Activated naive CD4-positive, alpha-beta T cell treated with anti-CD3 and anti-CD28 coated beads for 36 hours (primary cell): Measurements from ENCODE around the gene SEPTIN12. TPM values are rescaled to one million over a fixed set of nuclear protein-coding genes. Genes with fewer than 3 reads are reported as not detected.

Experiments used
- CTCF ChIA-PET: fragments of 350-600 bp; sonication (Branson Sonifier 250); formaldehyde crosslinking; loops from one replicate; lab custom pipeline; 2021; ENCODE audit warnings: antibody characterized with exemption; lab: Charles Lee
- DNase-seq: peaks from one replicate; pipeline ENCODE4 v3.0.0-alpha.2; 2020
- H3K27ac Mint-ChIP-seq: one replicate; pipeline ENCODE4 v1.8.0; 2021; ENCODE audit warnings: mild to moderate bottlenecking, mixed read lengths
- H3K27me3 Mint-ChIP-seq: one replicate; pipeline ENCODE4 v1.8.0; 2021; ENCODE audit warnings: low read depth, mixed read lengths
- H3K36me3 Mint-ChIP-seq: one replicate; pipeline ENCODE4 v1.8.0; 2021; ENCODE audit warnings: low read depth, mixed read lengths
- H3K4me1 Mint-ChIP-seq: one replicate; pipeline ENCODE4 v1.8.0; 2021; ENCODE audit warnings: low read depth, mixed read lengths
- H3K4me3 Mint-ChIP-seq: one replicate; pipeline ENCODE4 v1.8.0; 2021; ENCODE audit warnings: mild to moderate bottlenecking, moderate library complexity, mixed read lengths
- H3K9me3 Mint-ChIP-seq: one replicate; pipeline ENCODE4 v1.8.0; 2021; ENCODE audit warnings: mixed read lengths
- intact Hi-C: fragments of 100-400 bp; cut with micrococcal nuclease; formaldehyde crosslinking; loops from one replicate; pipeline ENCODE4 v1.15.1; 2023
- total RNA-seq, 2 experiments: library from RNA; stranded (reverse); gene quantifications; one replicate each; pipeline ENCODE4 v1.2.3, GENCODE V29; 2021

The SEPTIN12 gene
- total RNA-seq, 2 experiments from 2014 or later: not detected

- no peak overlapping the region for H3K27ac Mint-ChIP-seq
Observed at GRCh38 chr16:4760221-4760910, 27.8 kb downstream of the SEPTIN12 start.

DNA sequence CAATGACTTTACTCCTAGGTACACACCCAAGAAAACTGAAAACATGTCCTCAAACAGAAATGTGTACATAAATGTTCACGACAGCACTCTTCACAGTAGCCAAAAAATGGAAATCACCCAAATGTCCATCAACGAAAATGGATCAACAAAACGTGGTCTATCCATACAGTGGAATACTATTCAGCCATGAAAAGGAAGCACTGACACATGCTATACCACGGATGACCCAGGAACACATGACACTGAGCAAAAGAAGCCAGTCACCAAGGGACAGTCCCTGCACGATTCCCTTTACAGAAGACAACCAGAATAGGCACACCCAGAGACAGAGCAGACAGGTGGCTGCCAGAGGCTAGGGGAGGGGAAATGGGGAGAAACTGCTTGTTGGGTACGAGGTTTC is 32.5 kb downstream of the SEPTIN12 start:
- intact Hi-C loops: no loop called here
- no peaks in the 10 kb centered on the region for H3K4me1 Mint-ChIP-seq
- CTCF ChIA-PET: no interaction called here
- peaks cover 30% of the 10 kb centered on the region for H3K36me3 Mint-ChIP-seq
- no peaks in the 10 kb centered on the region for H3K9me3 Mint-ChIP-seq
- H3K27me3 Mint-ChIP-seq: no peaks in the 10 kb centered on the region
- no peak overlapping the region for H3K4me3 Mint-ChIP-seq
- no peak for DNase-seq
- no peak overlapping the region for H3K27ac Mint-ChIP-seq

More at GRCh38 chr16:4760221-4760910, 27.8 kb downstream of the SEPTIN12 start:
- no peaks in the 10 kb centered on the region for H3K27me3 Mint-ChIP-seq
- H3K4me3 Mint-ChIP-seq: no peak overlapping the region
- peaks cover 30% of the 10 kb centered on the region for H3K36me3 Mint-ChIP-seq
- H3K9me3 Mint-ChIP-seq: no peaks in the 10 kb centered on the region
- intact Hi-C loops: no loop called here
- DNase-seq: no peak
- peaks cover 6% of the 10 kb centered on the region for H3K4me1 Mint-ChIP-seq
- CTCF ChIA-PET: interaction anchor here (0.6 kb wide), 1 partner anchor 179 kb away, joined by 3 read pairs; no protein-coding TSS in a partner anchor

GRCh38 chr16:4754865-4755264 is 33.3 kb downstream of the SEPTIN12 start:
- Mint-ChIP-seq H3K4me3 (no peak overlapping the region), H3K27ac (no peak overlapping the region), H3K27me3 (no peaks in the 10 kb centered on the region), H3K9me3 (no peaks in the 10 kb centered on the region), H3K36me3 (peaks cover 29% of the 10 kb centered on the region), H3K4me1 (no peaks in the 10 kb centered on the region)
- DNase-seq: no peak
- CTCF ChIA-PET: no interaction called here
- intact Hi-C loops: no loop called here

GRCh38 chr16:4753227-4753626 is 34.9 kb downstream of the SEPTIN12 start:
- Mint-ChIP-seq H3K4me1 (peaks cover 4% of the 10 kb centered on the region), H3K27me3 (no peaks in the 10 kb centered on the region), H3K27ac (no peak overlapping the region), H3K9me3 (no peaks in the 10 kb centered on the region), H3K36me3 (peaks cover 25% of the 10 kb centered on the region), H3K4me3 (no peak overlapping the region)
- CTCF ChIA-PET: no interaction called here
- DNase-seq: no peak
- intact Hi-C loops: no loop called here

- no peak overlapping the region for H3K27ac Mint-ChIP-seq
- H3K4me3 Mint-ChIP-seq: no peak overlapping the region
- CTCF ChIA-PET: no interaction called here
- intact Hi-C loops: no loop called here
- no peaks in the 10 kb centered on the region for H3K27me3 Mint-ChIP-seq
- no peak for DNase-seq
- peaks cover 25% of the 10 kb centered on the region for H3K36me3 Mint-ChIP-seq
- H3K9me3 Mint-ChIP-seq: no peaks in the 10 kb centered on the region
- peaks cover 11% of the 10 kb centered on the region for H3K4me1 Mint-ChIP-seq
Observed at GRCh38 chr16:4752351-4753100, 35.6 kb downstream of the SEPTIN12 start.

- Mint-ChIP-seq H3K9me3 (no peaks in the 10 kb centered on the region), H3K36me3 (peaks cover 17% of the 10 kb centered on the region), H3K4me1 (peaks cover 14% of the 10 kb centered on the region), H3K4me3 (no peak overlapping the region), H3K27ac (no peak overlapping the region), H3K27me3 (no peaks in the 10 kb centered on the region)
- CTCF ChIA-PET: no interaction called here
- intact Hi-C loops: no loop called here
- no peak for DNase-seq
Observed at GRCh38 chr16:4750896-4751295, 37.2 kb downstream of the SEPTIN12 start.

GRCh38 chr16:4749700-4750257 is 38.4 kb downstream of the SEPTIN12 start:
- Mint-ChIP-seq H3K4me3 (no peak overlapping the region), H3K27me3 (no peaks in the 10 kb centered on the region), H3K4me1 (peaks cover 14% of the 10 kb centered on the region), H3K27ac (no peak overlapping the region), H3K9me3 (no peaks in the 10 kb centered on the region), H3K36me3 (peaks cover 7% of the 10 kb centered on the region)
- intact Hi-C loops: no loop called here
- CTCF ChIA-PET: interaction anchor here (1.1 kb wide), 1 partner anchor 15 kb away, joined by 4 read pairs; no protein-coding TSS in a partner anchor
- DNase-seq: no peak

- intact Hi-C loops: no loop called here
- Mint-ChIP-seq H3K4me1 (peaks cover 14% of the 10 kb centered on the region), H3K4me3 (no peak overlapping the region), H3K36me3 (peaks cover 5% of the 10 kb centered on the region), H3K27ac (no peak overlapping the region), H3K27me3 (no peaks in the 10 kb centered on the region), H3K9me3 (no peaks in the 10 kb centered on the region)
- no peak for DNase-seq
- CTCF ChIA-PET: interaction anchor here (1.1 kb wide), 1 partner anchor 16 kb away, joined by 4 read pairs; no protein-coding TSS in a partner anchor
Observed at GRCh38 chr16:4748682-4749411, 39.3 kb downstream of the SEPTIN12 start.

GRCh38 chr16:4747906-4748681 is 40.1 kb downstream of the SEPTIN12 start:
- Mint-ChIP-seq H3K9me3 (no peaks in the 10 kb centered on the region), H3K4me1 (peaks cover 20% of the 10 kb centered on the region), H3K27ac (peak overlapping the region; percentile 58), H3K27me3 (no peaks in the 10 kb centered on the region), H3K4me3 (no peak overlapping the region), H3K36me3 (peaks cover 2% of the 10 kb centered on the region)
- DNase-seq: no peak
- CTCF ChIA-PET: interaction anchor here (0.6 kb wide), 1 partner anchor 113 kb away, joined by 4 read pairs; no protein-coding TSS in a partner anchor
- intact Hi-C loops: loop anchor here (2.0 kb wide), 1 partner anchor 15 kb away; no protein-coding TSS in a partner anchor

DNA sequence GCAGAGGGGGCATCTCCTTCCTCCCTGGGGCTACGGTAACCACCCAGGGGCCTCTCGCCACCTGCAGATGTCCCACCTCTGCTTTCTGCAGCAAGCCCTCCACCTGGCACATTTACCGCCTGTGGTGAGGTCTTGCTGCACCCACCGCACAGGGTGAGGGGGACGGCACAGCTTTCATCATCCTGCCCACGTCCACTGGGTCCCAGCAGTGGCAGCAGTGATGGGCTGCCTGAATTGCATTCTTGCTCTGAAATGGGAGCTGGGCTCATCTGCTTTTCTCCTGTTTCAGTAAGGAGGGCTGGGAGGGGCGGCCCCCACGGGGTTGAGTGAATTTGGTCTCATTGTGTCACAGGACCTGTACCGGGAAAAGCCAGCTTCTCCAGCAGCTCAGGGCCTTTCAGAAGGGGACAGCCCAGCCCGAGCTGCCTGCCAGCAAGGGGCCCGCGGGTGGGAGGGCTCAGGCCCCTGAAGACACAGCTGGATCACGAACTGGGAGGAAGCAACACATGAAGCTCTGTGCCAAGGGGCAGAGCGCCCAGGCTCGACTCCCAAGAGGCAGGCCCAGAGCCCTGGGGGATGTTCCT is 41.1 kb downstream of the SEPTIN12 start:
- no peak overlapping the region for H3K4me3 Mint-ChIP-seq
- H3K4me1 Mint-ChIP-seq: peaks cover 24% of the 10 kb centered on the region
- H3K36me3 Mint-ChIP-seq: peaks cover 1% of the 10 kb centered on the region
- H3K27ac Mint-ChIP-seq: no peak overlapping the region
- CTCF ChIA-PET: interaction anchor here (0.8 kb wide), 1 partner anchor 30 kb away, joined by 3 read pairs; no protein-coding TSS in a partner anchor
- H3K9me3 Mint-ChIP-seq: no peaks in the 10 kb centered on the region
- intact Hi-C loops: loop anchor here (2.0 kb wide), 1 partner anchor 14 kb away; no protein-coding TSS in a partner anchor
- DNase-seq: no peak
- no peaks in the 10 kb centered on the region for H3K27me3 Mint-ChIP-seq

GRCh38 chr16:4746215-4746614 is 41.9 kb downstream of the SEPTIN12 start:
- CTCF ChIA-PET: no interaction called here
- intact Hi-C loops: loop anchor here (2.0 kb wide), 1 partner anchor 13 kb away; no protein-coding TSS in a partner anchor
- no peaks in the 10 kb centered on the region for H3K36me3 Mint-ChIP-seq
- no peak for DNase-seq
- no peaks in the 10 kb centered on the region for H3K9me3 Mint-ChIP-seq
- no peak overlapping the region for H3K4me3 Mint-ChIP-seq
- no peaks in the 10 kb centered on the region for H3K27me3 Mint-ChIP-seq
- no peak overlapping the region for H3K27ac Mint-ChIP-seq
- H3K4me1 Mint-ChIP-seq: peaks cover 24% of the 10 kb centered on the region
